Fibroblast of peridontal ligament (primary cell): Measurements from ENCODE around the gene TFEC.
A peak's percentile ranks its signal among the peaks of the same experiment; 100 is the strongest.
"Not testable (repeated sequence)": the region's sequence is repeated elsewhere in the genome, so short reads cannot be mapped to it uniquely, and the experiment has no call there.

Experiments
- DNase-seq: peaks from one replicate; pipeline ENCODE4 v3.0.0-alpha.2; 2010; ENCODE audit errors: extremely low read depth

The TFEC gene

GRCh38 chr7:115930184-115930583 lies 100.4 kb downstream of the TFEC start:
- DNase-seq, result not testable (repeated sequence)

GRCh38 chr7:115929736-115930135 lies 100.8 kb downstream of the TFEC start:
- DNase-seq, result not testable (repeated sequence)

GRCh38 chr7:115924411-115924810 lies 106.2 kb downstream of the TFEC start:
- DNase-seq, result peak; percentile 40

- no peak for DNase-seq
Measured at GRCh38 chr7:115920367-115920766, 110.2 kb downstream of the TFEC start.

GRCh38 chr7:115914951-115915350 lies 115.6 kb downstream of the TFEC start:
- peak; percentile 58 for DNase-seq

GRCh38 chr7:115911465-115911864 lies 119.1 kb downstream of the TFEC start:
- DNase-seq, result peak; percentile 47

- DNase-seq, result peak; percentile 64
Measured at GRCh38 chr7:115910541-115911164, 119.9 kb downstream of the TFEC start.

- DNase-seq, result peak; percentile 5
Measured at GRCh38 chr7:115906731-115907130, 123.8 kb downstream of the TFEC start.

GRCh38 chr7:115889669-115889984 lies 140.9 kb downstream of the TFEC start:
- no peak for DNase-seq

GRCh38 chr7:115888981-115889668 lies 141.4 kb downstream of the TFEC start:
- DNase-seq, result no peak

GRCh38 chr7:115885550-115885949 lies 145.0 kb downstream of the TFEC start:
- no peak for DNase-seq
